PC-3 (cell line): Measurements from ENCODE around the gene SHROOM3.

Experiments used
- EZH2 ChIP-seq: fragments of 300-600 bp; sonication (generic); IDR thresholded peaks from one replicate; pipeline ENCODE4 v1.6.1; 2017; ENCODE audit warnings: antibody characterized with exemption, mild to moderate bottlenecking, low read length; ENCODE audit not compliant: unreplicated experiment
- EZH2phosphoT487 ChIP-seq: fragments of 300-600 bp; sonication (generic); IDR thresholded peaks from 2 replicates; pipeline ENCODE4 v1.6.1; 2018; ENCODE audit warnings: mild to moderate bottlenecking, antibody characterized with exemption, low read length, borderline replicate concordance
- TF ChIP-seq, protein P1 (sequence below): fragments of 300-600 bp; sonication (generic); conservative IDR thresholded peaks from 2 replicates; pipeline ENCODE4 v1.5.1; 2017; ENCODE audit warnings: antibody characterized with exemption, low read depth, mild to moderate bottlenecking, low read length

DNA sequence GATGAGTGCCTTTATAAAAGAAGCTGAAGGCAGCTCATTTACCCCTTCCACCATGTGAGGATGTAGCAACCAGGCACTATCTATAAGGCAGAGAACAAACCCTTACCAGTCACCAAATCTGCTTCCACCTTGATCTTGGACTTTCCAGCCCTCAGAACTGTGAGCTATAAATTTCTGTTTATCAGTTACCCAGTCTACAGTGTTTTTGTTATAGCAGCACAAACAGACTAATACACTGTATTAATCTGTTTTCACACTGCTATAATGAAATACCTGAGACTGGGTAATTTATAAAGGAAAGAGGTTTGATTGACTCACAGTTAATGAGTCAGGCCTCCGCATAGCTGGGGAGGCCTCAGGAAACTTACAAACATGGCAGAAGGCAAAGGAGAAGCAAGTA, 371.7 kb downstream of the SHROOM3 start:
- TF ChIP-seq, protein P1, sequence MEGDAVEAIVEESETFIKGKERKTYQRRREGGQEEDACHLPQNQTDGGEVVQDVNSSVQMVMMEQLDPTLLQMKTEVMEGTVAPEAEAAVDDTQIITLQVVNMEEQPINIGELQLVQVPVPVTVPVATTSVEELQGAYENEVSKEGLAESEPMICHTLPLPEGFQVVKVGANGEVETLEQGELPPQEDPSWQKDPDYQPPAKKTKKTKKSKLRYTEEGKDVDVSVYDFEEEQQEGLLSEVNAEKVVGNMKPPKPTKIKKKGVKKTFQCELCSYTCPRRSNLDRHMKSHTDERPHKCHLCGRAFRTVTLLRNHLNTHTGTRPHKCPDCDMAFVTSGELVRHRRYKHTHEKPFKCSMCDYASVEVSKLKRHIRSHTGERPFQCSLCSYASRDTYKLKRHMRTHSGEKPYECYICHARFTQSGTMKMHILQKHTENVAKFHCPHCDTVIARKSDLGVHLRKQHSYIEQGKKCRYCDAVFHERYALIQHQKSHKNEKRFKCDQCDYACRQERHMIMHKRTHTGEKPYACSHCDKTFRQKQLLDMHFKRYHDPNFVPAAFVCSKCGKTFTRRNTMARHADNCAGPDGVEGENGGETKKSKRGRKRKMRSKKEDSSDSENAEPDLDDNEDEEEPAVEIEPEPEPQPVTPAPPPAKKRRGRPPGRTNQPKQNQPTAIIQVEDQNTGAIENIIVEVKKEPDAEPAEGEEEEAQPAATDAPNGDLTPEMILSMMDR: no peak
- no peak for TF ChIP-seq EZH2
- TF ChIP-seq EZH2phosphoT487: no peak
